ENCODE results near the gene CD300E.

GRCh38 chr17:74637926-74638325, 14.4 kb upstream of the CD300E start:
- no peak for TF ChIP-seq OSR1 (CRISPR knock-in tag; IDR thresholded peaks at IDR 0.05)
- TF ChIP-seq ZFP30 (CRISPR knock-in tag; IDR thresholded peaks at IDR 0.05): no peak
- TF ChIP-seq ZC3H10 (CRISPR knock-in tag; IDR thresholded peaks at IDR 0.05): no peak
- TF ChIP-seq SNAI2 (CRISPR knock-in tag; IDR thresholded peaks at IDR 0.05): no peak
- no peak for TF ChIP-seq CSRNP3 (CRISPR knock-in tag; IDR thresholded peaks at IDR 0.05)
- TF ChIP-seq TOX (CRISPR knock-in tag; IDR thresholded peaks at IDR 0.05; ENCODE audit: borderline replicate concordance): no peak
- TF ChIP-seq ZNF8 (CRISPR knock-in tag; IDR thresholded peaks at IDR 0.05): no peak
- TF ChIP-seq PATZ1 (CRISPR knock-in tag; IDR thresholded peaks at IDR 0.05; ENCODE audit: borderline replicate concordance): no peak
- TF ChIP-seq CSDC2 (CRISPR knock-in tag; IDR thresholded peaks at IDR 0.05): no peak
- no peak for TF ChIP-seq ESRRG (CRISPR knock-in tag; IDR thresholded peaks at IDR 0.05)
- TF ChIP-seq PPARA (CRISPR knock-in tag; IDR thresholded peaks at IDR 0.05; ENCODE audit: borderline replicate concordance): no peak
- no peak for TF ChIP-seq ZNF565 (CRISPR knock-in tag; conservative IDR thresholded peaks at IDR 0.05; ENCODE audit: low read depth)
- no peak for TF ChIP-seq ISL1 (CRISPR knock-in tag; IDR thresholded peaks at IDR 0.05)
- TF ChIP-seq CREB5 (CRISPR knock-in tag; IDR thresholded peaks at IDR 0.05; ENCODE audit: low read depth): no peak

All from SK-N-SH treated with all-trans-retinoic acid at 6 μM for 48 hours (cell line).